GM12801 (cell line): ENCODE results near the gene LYPD5.

Experiments used
- TF ChIP-seq, protein P1 (sequence below): IDR thresholded peaks from one replicate; pipeline ENCODE4 v1.5.1; 2011; ENCODE audit warnings: control low read depth; ENCODE audit not compliant: insufficient read length; ENCODE audit errors: extremely low read depth

LYPD5 gene

DNA sequence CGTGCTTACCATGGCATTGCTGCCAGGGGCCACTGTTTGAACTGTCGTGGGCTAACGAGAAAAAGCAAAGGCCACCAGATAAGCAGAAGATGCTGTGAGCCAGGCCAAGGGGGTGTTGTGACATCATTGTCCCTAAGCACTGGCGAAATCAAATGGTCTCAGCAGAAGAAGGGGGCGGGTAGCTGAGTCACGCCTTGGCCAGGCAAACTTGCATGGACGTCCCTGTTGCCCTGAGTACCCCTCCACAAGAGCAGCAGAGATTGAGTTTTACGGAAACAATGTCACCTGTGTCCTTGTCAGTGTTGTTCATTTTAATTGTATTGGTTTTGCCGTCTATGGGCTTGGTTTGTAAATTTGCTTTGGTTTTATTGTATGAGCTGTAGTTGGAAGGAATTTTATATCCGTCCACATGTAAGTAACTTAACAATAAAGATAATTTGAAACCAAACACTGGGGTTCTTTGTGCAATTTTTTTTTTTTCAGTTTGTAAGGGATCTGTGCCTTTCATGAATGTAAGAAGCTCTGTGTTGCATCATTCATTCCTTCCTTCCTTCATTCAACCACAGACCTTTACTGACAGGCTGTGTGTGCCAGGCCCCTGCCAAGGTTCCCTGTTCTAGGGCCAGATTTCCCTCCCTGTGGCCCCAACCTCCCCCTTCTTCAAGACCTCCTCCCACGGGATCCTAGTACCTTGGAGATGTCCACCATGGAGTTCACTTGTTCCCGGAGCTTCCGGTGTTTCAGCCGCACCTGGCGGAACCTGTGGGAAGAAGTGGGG, 33.8 kb downstream of the LYPD5 start:
- TF ChIP-seq, protein P1, sequence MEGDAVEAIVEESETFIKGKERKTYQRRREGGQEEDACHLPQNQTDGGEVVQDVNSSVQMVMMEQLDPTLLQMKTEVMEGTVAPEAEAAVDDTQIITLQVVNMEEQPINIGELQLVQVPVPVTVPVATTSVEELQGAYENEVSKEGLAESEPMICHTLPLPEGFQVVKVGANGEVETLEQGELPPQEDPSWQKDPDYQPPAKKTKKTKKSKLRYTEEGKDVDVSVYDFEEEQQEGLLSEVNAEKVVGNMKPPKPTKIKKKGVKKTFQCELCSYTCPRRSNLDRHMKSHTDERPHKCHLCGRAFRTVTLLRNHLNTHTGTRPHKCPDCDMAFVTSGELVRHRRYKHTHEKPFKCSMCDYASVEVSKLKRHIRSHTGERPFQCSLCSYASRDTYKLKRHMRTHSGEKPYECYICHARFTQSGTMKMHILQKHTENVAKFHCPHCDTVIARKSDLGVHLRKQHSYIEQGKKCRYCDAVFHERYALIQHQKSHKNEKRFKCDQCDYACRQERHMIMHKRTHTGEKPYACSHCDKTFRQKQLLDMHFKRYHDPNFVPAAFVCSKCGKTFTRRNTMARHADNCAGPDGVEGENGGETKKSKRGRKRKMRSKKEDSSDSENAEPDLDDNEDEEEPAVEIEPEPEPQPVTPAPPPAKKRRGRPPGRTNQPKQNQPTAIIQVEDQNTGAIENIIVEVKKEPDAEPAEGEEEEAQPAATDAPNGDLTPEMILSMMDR = no peak

DNA sequence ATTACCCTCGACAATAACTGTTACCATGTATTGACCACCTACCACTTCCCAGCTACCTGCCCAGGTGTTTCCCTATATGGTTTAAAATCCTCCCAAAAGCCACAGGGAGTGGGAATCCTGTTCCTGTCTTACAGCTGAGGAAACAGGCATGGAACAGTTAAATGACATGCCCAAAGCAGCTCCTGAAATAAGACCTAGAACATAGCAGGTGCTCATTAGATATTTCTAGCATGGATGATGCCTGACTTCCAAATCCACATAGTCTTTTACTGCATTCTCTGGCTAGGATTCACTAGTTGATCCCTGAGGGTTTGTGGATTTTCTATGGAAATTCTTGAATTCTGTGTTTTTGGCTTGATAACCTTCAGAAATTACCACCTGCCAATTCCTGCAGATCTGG, 34.4 kb downstream of the LYPD5 start:
- TF ChIP-seq, protein P1 = no peak

DNA sequence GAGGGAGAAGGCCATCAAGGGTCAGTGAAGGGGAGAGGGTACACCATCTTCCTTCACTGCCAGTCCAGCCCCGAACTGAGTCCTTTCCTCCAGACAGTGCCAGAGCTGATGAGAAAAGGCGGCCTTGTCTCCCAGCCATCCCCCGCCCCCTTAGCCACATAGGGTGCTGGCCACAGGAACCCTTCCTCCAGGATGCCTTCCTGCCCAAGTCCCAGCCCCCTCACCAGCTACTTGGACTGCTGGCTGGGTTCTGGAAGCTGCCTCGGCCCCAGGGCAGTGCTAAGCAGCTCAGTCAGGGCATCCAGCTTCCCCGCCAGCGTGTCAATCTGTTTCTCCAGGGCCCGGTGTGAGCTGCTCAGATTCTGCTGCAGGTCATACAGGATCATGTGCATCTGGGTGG, 34.9 kb downstream of the LYPD5 start:
- TF ChIP-seq, protein P1 = no peak

DNA sequence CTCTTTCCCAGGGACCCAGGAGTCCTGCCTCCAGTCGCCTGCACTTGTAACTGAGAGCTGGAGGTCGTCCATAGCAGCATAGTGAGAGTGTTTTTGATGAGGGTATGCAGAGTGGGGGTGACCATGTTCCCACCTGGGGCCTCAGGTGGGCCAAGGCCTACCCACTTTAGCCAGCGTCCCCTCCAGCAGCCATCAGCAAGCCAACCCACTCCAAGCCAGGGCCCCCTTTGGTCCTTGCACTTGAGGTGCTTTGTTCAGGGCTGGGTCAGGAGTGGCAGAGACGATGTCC, 35.5 kb downstream of the LYPD5 start:
- TF ChIP-seq, protein P1 = no peak

DNA sequence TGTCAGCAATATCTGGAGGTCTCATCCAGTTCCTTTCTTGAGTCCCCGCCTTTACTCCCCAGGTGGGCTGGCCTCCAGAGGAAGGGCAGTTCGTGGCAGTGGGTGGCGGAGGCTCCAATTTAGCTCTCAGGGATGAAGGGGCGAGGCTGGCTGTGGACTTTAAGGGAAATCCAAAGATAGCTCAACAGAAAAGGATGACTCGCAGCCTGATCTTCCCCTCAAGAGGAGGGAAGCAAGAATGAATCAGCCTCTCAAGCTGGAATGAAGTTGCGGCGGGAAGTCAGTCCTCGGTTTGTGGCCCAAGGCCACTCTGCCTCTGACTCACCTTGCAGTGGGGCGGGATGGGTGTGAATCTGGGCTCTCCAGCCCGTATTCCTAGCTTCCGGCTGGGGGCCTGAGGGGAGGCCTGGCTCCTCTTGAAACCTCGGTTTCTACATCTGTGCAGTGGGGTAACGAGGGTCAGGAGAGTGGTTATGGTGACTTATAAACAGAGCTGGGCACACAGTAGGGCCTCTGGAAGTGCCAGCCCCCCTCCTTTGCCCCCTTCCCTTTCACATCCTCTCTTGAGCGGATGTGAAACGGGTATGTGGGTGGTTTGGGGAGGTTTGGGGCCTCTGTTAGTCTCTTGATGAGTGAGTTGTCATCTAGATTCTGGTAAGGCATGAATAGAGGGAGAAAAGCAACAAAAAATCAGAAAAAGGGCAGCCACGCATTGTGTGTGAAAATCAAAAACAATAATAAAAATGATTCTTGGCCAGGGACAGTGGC, 37.0 kb downstream of the LYPD5 start:
- TF ChIP-seq, protein P1 = no peak

DNA sequence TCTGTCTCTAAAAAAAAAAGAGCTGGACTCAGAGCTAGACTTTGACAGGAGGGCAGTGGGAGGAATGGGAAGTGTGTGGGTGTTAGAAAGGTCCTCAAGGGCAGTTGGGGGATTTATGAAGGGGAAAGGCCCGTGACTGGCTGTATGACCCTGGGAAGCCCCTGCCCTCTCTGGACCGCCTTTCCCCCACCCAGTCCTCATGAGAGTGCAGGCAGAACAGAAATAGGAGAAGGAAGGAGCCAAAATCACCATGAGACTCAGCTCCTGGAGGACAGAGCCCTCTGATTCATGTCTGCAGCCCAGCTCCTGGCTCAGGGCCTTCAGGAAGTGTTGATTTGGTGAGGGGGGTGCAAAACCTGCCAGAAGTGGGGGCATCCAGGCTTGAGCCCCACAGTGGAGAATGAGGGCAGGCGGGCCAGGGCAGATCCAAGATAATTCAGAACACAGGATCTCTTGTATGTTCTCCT, 38.7 kb downstream of the LYPD5 start:
- TF ChIP-seq, protein P1 = no peak

DNA sequence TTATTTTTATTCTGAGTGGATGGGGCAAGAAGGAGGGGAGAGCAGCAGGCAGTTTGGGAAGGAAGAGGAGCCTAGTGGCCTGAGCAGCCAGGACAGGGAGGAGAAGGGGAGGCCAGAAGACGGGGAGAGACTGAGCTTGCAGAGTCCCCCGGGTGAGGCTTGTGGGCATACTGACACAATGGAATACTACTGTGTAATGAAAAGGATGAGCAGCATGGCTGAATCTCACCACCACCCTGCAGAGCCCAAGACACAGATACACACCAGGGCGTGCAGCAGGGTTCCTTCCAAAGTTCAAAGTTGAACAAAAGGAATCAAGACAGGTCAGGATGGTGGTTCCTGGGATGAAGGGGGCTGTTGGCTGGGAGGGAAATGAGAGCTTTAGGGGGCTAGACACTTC, 39.4 kb downstream of the LYPD5 start:
- TF ChIP-seq, protein P1 = no peak
